H1 (cell line): Measurements from ENCODE around the gene RFX2. TPM values are rescaled to one million over a fixed set of nuclear protein-coding genes. Genes with fewer than 3 reads are reported as not detected.

Experiments used
- CHD2 ChIP-seq: IDR thresholded peaks from 2 replicates; pipeline ENCODE4 v1.6.1; 2012; ENCODE audit warnings: low read length, improper control_type of control experiment
- PHF8 ChIP-seq: fragments of 200-600 bp; sonication (generic); conservative IDR thresholded peaks from 2 replicates; pipeline ENCODE4 v1.7.1; 2012; ENCODE audit warnings: low read depth, mild to moderate bottlenecking, inconsistent platforms, low read length, moderate library complexity
- RAD21 ChIP-seq, 2 experiments: IDR thresholded peaks in 1 of 2; conservative IDR thresholded peaks in 1 of 2; 2 replicates each; pipeline ENCODE4 v1.6.1; 2011; ENCODE audit warnings: low read depth in 2 of 2, low read length in 2 of 2, improper control_type of control experiment in 1 of 2, inconsistent platforms in 1 of 2, mild to moderate bottlenecking in 1 of 2, moderate library complexity in 1 of 2
- SIN3A ChIP-seq, 2 experiments: IDR thresholded peaks in 1 of 2; conservative IDR thresholded peaks in 1 of 2; 2 replicates each; pipeline ENCODE4 v1.6.1; 2011 to 2012; ENCODE audit warnings: low read length in 2 of 2, improper control_type of control experiment in 1 of 2, low read depth in 1 of 2, mild to moderate bottlenecking in 1 of 2
- TAF1 ChIP-seq: IDR thresholded peaks from 2 replicates; pipeline ENCODE4 v1.6.1; 2011; ENCODE audit warnings: mild to moderate bottlenecking, low read depth, low read length
- TEAD4 ChIP-seq: IDR thresholded peaks from 2 replicates; pipeline ENCODE4 v1.6.1; 2012; ENCODE audit warnings: low read depth, low read length, inconsistent platforms, mixed read lengths
- ZNF274 ChIP-seq: IDR thresholded peaks from 2 replicates; pipeline ENCODE4 v1.7.0; 2012; ENCODE audit warnings: low read length, borderline replicate concordance; ENCODE audit errors: extremely low read depth
- polyA plus RNA-seq, 7 experiments: library from polyadenylated mRNA; depleted of rRNA in 3 of 7; stranded (reverse) in 5 of 7; unstranded in 2 of 7; fragments of >200 nt in 5 of 7; fragments of 200-250 nt in 2 of 7; gene quantifications; 1 replicate in 5 of 7; 2 replicates in 1 of 7; 4 replicates in 1 of 7; pipeline versions ENCODE4 v1.2.1 to v1.2.3, GENCODE V29; 2011 to 2013; ENCODE audit warnings: missing spikeins in 2 of 7, mixed read lengths in 2 of 7
- total RNA-seq: library from RNA; stranded (reverse); fragmentation: NEBNext Ultra II Directional; extraction: Animal tissue kit (Norgen Biotek cat#: 25700); gene quantifications from 2 replicates; pipeline ENCODE4 v1.2.1, GENCODE V29; 2021

Gene RFX2
- total and polyA plus RNA-seq, 2 of the 8 experiments (the other 6 are each of a cell fraction or from before 2014, with no cell fraction given), result 4.8 to 5.3 TPM

DNA sequence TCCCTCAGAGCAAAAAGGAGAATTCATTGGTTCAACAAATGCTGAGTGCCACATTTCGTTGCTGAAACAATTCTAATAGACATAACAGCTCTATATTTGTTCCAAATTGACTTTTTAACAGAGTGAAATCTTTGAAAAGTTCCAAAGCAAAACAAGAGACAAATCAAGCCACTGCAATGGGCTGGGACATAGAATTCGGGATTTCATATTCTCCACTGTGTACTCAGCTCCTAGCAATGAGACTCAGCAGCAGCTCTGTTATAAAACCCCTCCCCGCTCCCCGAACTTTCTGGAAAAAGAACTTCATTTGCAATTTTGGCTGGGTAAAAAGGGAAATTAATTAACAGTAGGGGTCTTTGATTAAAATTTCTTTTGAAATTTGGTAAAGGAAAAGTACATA lies 11.3 kb downstream of the RFX2 start (continued):
- TF ChIP-seq PHF8 (no peak), ZNF274 (no peak), CHD2 (no peak), TAF1 (no peak), SIN3A (conservative IDR thresholded peaks at IDR 0.05 in 1 of 2, IDR thresholded peaks at IDR 0.05 in 1 of 2; ENCODE audit: low read depth in 1 of 2, low read length in 2 of 2) (no peak), TEAD4 (no peak), RAD21 (IDR thresholded peaks at IDR 0.05 in 1 of 2, conservative IDR thresholded peaks at IDR 0.05 in 1 of 2; ENCODE audit: low read depth in 2 of 2, low read length in 2 of 2) (no peak)
- TF ChIP-seq, all 59 proteins: peak for 0
